IMR-90 (cell line): Measurements from ENCODE around the gene NT5C1A. TPM values are rescaled to one million over a fixed set of nuclear protein-coding genes. Genes with fewer than 3 reads are reported as not detected.

Experiments used
- ATAC-seq: fragments of 200-7000 bp; cut with Tn5 transposase; 2 replicates; pipeline ENCODE4 v1.9.1; 2020; ENCODE audit warnings: low read depth, mild to moderate bottlenecking, moderate library complexity
- BruUV-seq: library from RNA; stranded (reverse); fragments of 400-500 nt; replicated peaks from 2 replicates; lab custom pipeline; 2021; lab: Mats Ljungman, UMichigan
- CTCF ChIA-PET: fragments of 300-600 bp; formaldehyde crosslinking; extraction: SDS; loops from one replicate; lab custom pipeline; 2021; ENCODE audit warnings: antibody characterized with exemption; lab: Yijun Ruan, JAX
- POLR2A ChIA-PET: fragments of 300-600 bp; sonication (Branson Sonifier 250); formaldehyde crosslinking; loops from one replicate; lab custom pipeline; 2022; ENCODE audit warnings: antibody characterized with exemption; ENCODE audit not compliant: unreplicated experiment; lab: Charles Lee
- DNase-seq: peaks from one replicate; pipeline ENCODE4 v3.0.0; 2013
- H2AFZ ChIP-seq: replicated peaks from 2 replicates; pipeline ENCODE3; 2013; ENCODE audit warnings: low read length, mild to moderate bottlenecking; ENCODE audit not compliant: poor library complexity
- H2AK5ac ChIP-seq: 2 replicates; pipeline ENCODE4 v1.6.1; 2013; ENCODE audit warnings: low read depth, low read length, inconsistent platforms
- H2AK9ac ChIP-seq: replicated peaks from 2 replicates; pipeline ENCODE3; 2013; ENCODE audit warnings: mild to moderate bottlenecking, low read depth, low read length, moderate library complexity; ENCODE audit not compliant: poor library complexity
- H2BK120ac ChIP-seq: 2 replicates; pipeline ENCODE4 v1.6.1; 2013; ENCODE audit warnings: low read depth, low read length, inconsistent platforms
- H2BK15ac ChIP-seq: 3 replicates; pipeline ENCODE4 v1.6.1; 2013; ENCODE audit warnings: low read depth, low read length, inconsistent platforms
- H2BK20ac ChIP-seq: 2 replicates; pipeline ENCODE4 v1.6.1; 2013; ENCODE audit warnings: low read depth, mild to moderate bottlenecking, inconsistent platforms, low read length, moderate library complexity
- H2BK5ac ChIP-seq: 2 replicates; pipeline ENCODE4 v1.6.1; 2013; ENCODE audit warnings: mild to moderate bottlenecking, low read depth, low read length, inconsistent platforms; ENCODE audit not compliant: poor library complexity, severe bottlenecking
- H3K14ac ChIP-seq: replicated peaks from 2 replicates; pipeline ENCODE4 v1.6.1; 2013; ENCODE audit warnings: low read depth, low read length, inconsistent platforms
- H3K18ac ChIP-seq: 2 replicates; pipeline ENCODE4 v1.6.1; 2013; ENCODE audit warnings: low read depth, low read length, control low read depth
- H3K23ac ChIP-seq: 2 replicates; pipeline ENCODE4 v1.6.1; 2013; ENCODE audit warnings: low read depth, low read length, inconsistent platforms
- H3K27ac ChIP-seq: 2 replicates; pipeline ENCODE4 v1.5.1; 2013; ENCODE audit warnings: mild to moderate bottlenecking, control low read depth, low read length; ENCODE audit not compliant: insufficient read depth
- H3K27me3 ChIP-seq: 2 replicates; pipeline ENCODE4 v1.6.1; 2013; ENCODE audit warnings: low read length; ENCODE audit not compliant: control insufficient read depth, insufficient read depth
- H3K36me3 ChIP-seq: 2 replicates; pipeline ENCODE4 v1.6.1; 2013; ENCODE audit warnings: low read length, mixed read lengths; ENCODE audit not compliant: control insufficient read depth, insufficient read depth
- H3K4ac ChIP-seq: 2 replicates; pipeline ENCODE4 v1.6.1; 2013; ENCODE audit warnings: low read depth, low read length, inconsistent platforms
- H3K4me1 ChIP-seq: 2 replicates; pipeline ENCODE4 v1.6.1; 2013; ENCODE audit warnings: low read length, mixed read lengths; ENCODE audit not compliant: control insufficient read depth, insufficient read depth
- H3K4me2 ChIP-seq: 2 replicates; pipeline ENCODE4 v1.6.1; 2013; ENCODE audit warnings: low read depth, mild to moderate bottlenecking, control low read depth, low read length, moderate library complexity
- H3K4me3 ChIP-seq: 2 replicates; pipeline ENCODE4 v1.5.1; 2013; ENCODE audit warnings: low read depth, mild to moderate bottlenecking, control low read depth, low read length, moderate library complexity; ENCODE audit not compliant: insufficient read depth
- H3K56ac ChIP-seq: 2 replicates; pipeline ENCODE4 v1.6.1; 2013; ENCODE audit warnings: low read length, inconsistent platforms; ENCODE audit not compliant: insufficient read depth; ENCODE audit errors: extremely low read depth
- H3K79me1 ChIP-seq, 2 experiments: 2 replicates each; pipeline ENCODE4 v1.6.1; 2013; ENCODE audit warnings: low read length in 2 of 2, inconsistent platforms in 1 of 2, low read depth in 1 of 2
- H3K9ac ChIP-seq: 2 replicates; pipeline ENCODE4 v1.6.1; 2013; ENCODE audit warnings: low read depth, low read length, control low read depth
- H3K9me1 ChIP-seq: 2 replicates; pipeline ENCODE4 v1.6.1; 2013; ENCODE audit warnings: low read length, inconsistent platforms; ENCODE audit not compliant: insufficient read depth
- H3K9me3 ChIP-seq: 2 replicates; pipeline ENCODE4 v1.6.1; 2013; ENCODE audit warnings: low read length; ENCODE audit not compliant: control insufficient read depth, insufficient read depth
- H4K20me1 ChIP-seq: 2 replicates; pipeline ENCODE4 v1.6.1; 2013; ENCODE audit warnings: low read length, inconsistent platforms; ENCODE audit not compliant: insufficient read depth
- H4K5ac ChIP-seq: 2 replicates; pipeline ENCODE4 v1.6.1; 2013; ENCODE audit warnings: mild to moderate bottlenecking, low read depth, low read length, control low read depth
- H4K8ac ChIP-seq, 2 experiments: 2 replicates each; pipeline ENCODE4 v1.6.1; 2013; ENCODE audit warnings: low read depth in 2 of 2, low read length in 2 of 2, control low read depth in 1 of 2, inconsistent platforms in 1 of 2
- H4K91ac ChIP-seq: 2 replicates; pipeline ENCODE4 v1.6.1; 2013; ENCODE audit warnings: low read depth, low read length, inconsistent platforms; ENCODE audit not compliant: insufficient read depth
- BHLHE40 ChIP-seq: fragments of 150-350 bp; IDR thresholded peaks from 2 replicates; pipeline ENCODE4 v1.6.1; 2016; ENCODE audit warnings: mild to moderate bottlenecking, low read depth, low read length
- CEBPB ChIP-seq: IDR thresholded peaks from 2 replicates; pipeline ENCODE4 v1.6.1; 2012; ENCODE audit warnings: low read depth, low read length, improper control_type of control experiment
- CHD1 ChIP-seq: IDR thresholded peaks from 2 replicates; pipeline ENCODE4 v1.6.1; 2012; ENCODE audit warnings: low read depth, low read length, improper control_type of control experiment
- CTCF ChIP-seq: conservative IDR thresholded peaks from 2 replicates; pipeline ENCODE4 v1.5.1; 2012; ENCODE audit warnings: mild to moderate bottlenecking, low read depth, low read length, improper control_type of control experiment
- ELK1 ChIP-seq: fragments of 150-350 bp; IDR thresholded peaks from 2 replicates; pipeline ENCODE4 v1.6.1; 2016; ENCODE audit warnings: low read depth, mild to moderate bottlenecking, low read length, moderate library complexity, borderline replicate concordance
- FOS ChIP-seq: fragments of 150-350 bp; IDR thresholded peaks from 2 replicates; pipeline ENCODE4 v1.6.1; 2016; ENCODE audit warnings: low read depth, low read length
- MAFK ChIP-seq: IDR thresholded peaks from 2 replicates; pipeline ENCODE4 v1.6.1; 2012; ENCODE audit warnings: low read depth, low read length, improper control_type of control experiment
- MAZ ChIP-seq: IDR thresholded peaks from 2 replicates; pipeline ENCODE4 v1.6.1; 2012; ENCODE audit warnings: low read depth, mild to moderate bottlenecking, low read length, improper control_type of control experiment, moderate library complexity, borderline replicate concordance
- MXI1 ChIP-seq: IDR thresholded peaks from 2 replicates; pipeline ENCODE4 v1.6.1; 2012; ENCODE audit warnings: low read depth, mild to moderate bottlenecking, low read length, moderate library complexity, borderline replicate concordance
- NFE2L2 ChIP-seq: fragments of 150-350 bp; IDR thresholded peaks from 2 replicates; pipeline ENCODE4 v1.6.1; 2016; ENCODE audit warnings: low read depth, mild to moderate bottlenecking, low read length
- POLR2A ChIP-seq: IDR thresholded peaks from 2 replicates; pipeline ENCODE4 v1.6.1; 2012; ENCODE audit warnings: mild to moderate bottlenecking, low read depth, low read length
- RAD21 ChIP-seq: IDR thresholded peaks from 2 replicates; pipeline ENCODE4 v1.6.1; 2012; ENCODE audit warnings: low read length, improper control_type of control experiment
- RCOR1 ChIP-seq: IDR thresholded peaks from 2 replicates; pipeline ENCODE4 v1.6.1; 2012; ENCODE audit warnings: mild to moderate bottlenecking, low read length, improper control_type of control experiment; ENCODE audit not compliant: insufficient replicate concordance
- RFX5 ChIP-seq: IDR thresholded peaks from 2 replicates; pipeline ENCODE4 v1.8.0; 2012; ENCODE audit warnings: low read depth, mild to moderate bottlenecking, low read length, moderate library complexity
- SMC3 ChIP-seq: fragments of 150-350 bp; IDR thresholded peaks from 2 replicates; pipeline ENCODE4 v1.6.1; 2016; ENCODE audit warnings: low read depth, mild to moderate bottlenecking, antibody characterized with exemption, low read length, moderate library complexity
- USF2 ChIP-seq: fragments of 150-350 bp; IDR thresholded peaks from 2 replicates; pipeline ENCODE4 v1.6.1; 2017; ENCODE audit warnings: mild to moderate bottlenecking, antibody characterized with exemption, low read length, low read depth
- WGBS, 2 experiments: methylation state at CpG; one replicate each; pipeline versions ENCODE4 v1.1.5 to v1.1.7; 2013; ENCODE audit warnings: missing lambda C conversion rate in 2 of 2; ENCODE audit not compliant: insufficient read length in 1 of 2; ENCODE audit errors: extremely low coverage in 2 of 2; 5-methylcytosine and 5-hydroxymethylcytosine counted together
- dilution Hi-C: fragments of 300-500 bp; cut with HindIII; formaldehyde crosslinking; loops from one replicate; pipeline ENCODE4 v1.14.3; 2018; ENCODE audit warnings: low sequenced_read_pairs; ENCODE audit not compliant: unreplicated experiment
- in situ Hi-C: fragments of 300-500 bp; cut with MboI; formaldehyde crosslinking; loops from 3 replicates; pipeline ENCODE4 v1.14.3; 2019; ENCODE audit warnings: low sequenced_read_pairs, inconsistent platforms, mixed read lengths
- intact Hi-C: fragments of 100-400 bp; cut with micrococcal nuclease; formaldehyde crosslinking; loops from 2 replicates; pipeline ENCODE4 v1.10.0; 2022
- polyA plus RNA-seq, 3 experiments: library from polyadenylated mRNA; depleted of rRNA; stranded (reverse); fragments of >200 nt; gene quantifications; 2 replicates each; pipeline ENCODE4 v1.2.3, GENCODE V29; 2012; ENCODE audit warnings: low replicate concordance in 1 of 3
- total RNA-seq: library from RNA; depleted of rRNA; stranded (reverse); fragments of >200 nt; gene quantifications from 2 replicates; pipeline ENCODE4 v1.2.3, GENCODE V29; 2012

Gene NT5C1A
- total and polyA plus RNA-seq, 2 of the 4 experiments (the other 2 are of a cell fraction), result not detected

GRCh38 chr1:39648496-39648895 is 23.4 kb downstream of the NT5C1A start:
- H3K4me2 ChIP-seq, result no peak overlapping the region
- no peak overlapping the region for H4K5ac ChIP-seq
- POLR2A ChIA-PET, result no interaction called here
- H3K27me3 ChIP-seq, result peaks cover 2% of the 10 kb centered on the region; the same call in 1 of the 2 replicates
- no peak overlapping the region for H3K27ac ChIP-seq
- no peak overlapping the region for H2AK9ac ChIP-seq
- intact Hi-C loops (no loop called here), dilution Hi-C loops (no loop called here), in situ Hi-C loops (no loop called here)
- DNase-seq, result no peak
- no peak overlapping the region for H3K9ac ChIP-seq
- H4K91ac ChIP-seq, result no peak overlapping the region
- no peak overlapping the region for H4K8ac ChIP-seq
- 0 out of 2 replicates have a peak, but pooled peaks cover 4% of the 10 kb centered on the region for H3K9me1 ChIP-seq
- no peak overlapping the region for H2AFZ ChIP-seq
- H3K79me1 ChIP-seq, result no peaks in the 10 kb centered on the region
- H3K56ac ChIP-seq, result no peak overlapping the region
- no peak overlapping the region for H2AK5ac ChIP-seq
- WGBS, 2 experiments, result no CpG with 5 or more reads among the region's 2 CpGs
- H3K4ac ChIP-seq, result no peak overlapping the region
- peaks cover 11% of the 10 kb centered on the region for H3K4me1 ChIP-seq
- H3K23ac ChIP-seq, result no peak overlapping the region
- no peak overlapping the region for H2BK15ac ChIP-seq
- no peak overlapping the region for H3K14ac ChIP-seq
- TF ChIP-seq CEBPB, result no peak
- no peak for TF ChIP-seq FOS
- no peak for TF ChIP-seq CTCF
- no peak for TF ChIP-seq MAFK
- TF ChIP-seq RCOR1, result no peak
- TF ChIP-seq NFE2L2, result no peak
- no peak for TF ChIP-seq CHD1
- TF ChIP-seq SMC3, result no peak
- no peak for TF ChIP-seq USF2
- TF ChIP-seq RFX5, result no peak
- no peak for TF ChIP-seq RAD21
- TF ChIP-seq MAZ, result no peak
- no peak for TF ChIP-seq ELK1
- TF ChIP-seq POLR2A, result no peak
- TF ChIP-seq MXI1, result no peak
- no peak for TF ChIP-seq BHLHE40
- no peaks in the 10 kb centered on the region for H3K9me3 ChIP-seq
- no peak overlapping the region for H2BK20ac ChIP-seq
- BruUV-seq, result no TSS peak
- H3K18ac ChIP-seq, result no peak overlapping the region
- CTCF ChIA-PET, result interaction anchor here (0.9 to 1.3 kb wide), 2 partner anchors 24 to 42 kb away, joined by 3 to 4 read pairs; no protein-coding TSS in a partner anchor
- no peak overlapping the region for H2BK5ac ChIP-seq
- no peak overlapping the region for H3K4me3 ChIP-seq
- ATAC-seq, result no peak
- H2BK120ac ChIP-seq, result no peak overlapping the region
- H4K20me1 ChIP-seq, result no peaks in the 10 kb centered on the region
- H3K36me3 ChIP-seq, result no peaks in the 10 kb centered on the region
